Liver (tissue), 9 donors: ENCODE data around the gene RPS5. TPM values are rescaled to one million over a fixed set of nuclear protein-coding genes. Genes with fewer than 3 reads are reported as not detected.
A peak's percentile ranks its signal among the peaks of the same experiment; 100 is the strongest.
"Not testable (repeated sequence)": the region's sequence is repeated elsewhere in the genome, so short reads cannot be mapped to it uniquely, and the experiment has no call there.

Experiments
- DNase-seq: peaks from one replicate; pipeline ENCODE4 v3.0.0-alpha.2; 2017; ENCODE audit warnings: low spot score
- H3K27ac ChIP-seq, 2 donors: one replicate each; pipeline ENCODE4 v1.7.0; 2013; ENCODE audit warnings: inconsistent platforms in 2 of 2, low read length in 2 of 2, control low read depth in 1 of 2, low read depth in 1 of 2, mild to moderate bottlenecking in 1 of 2
- H3K27me3 ChIP-seq, 4 donors: one replicate each; pipeline versions ENCODE4 v1.6.1 to v1.7.0; 2013; ENCODE audit warnings: low read length in 3 of 4, inconsistent platforms in 1 of 4, mild to moderate bottlenecking in 1 of 4, moderate library complexity in 1 of 4; ENCODE audit not compliant: control insufficient read depth in 4 of 4, insufficient read depth in 4 of 4
- H3K36me3 ChIP-seq, 4 donors: one replicate each; pipeline versions ENCODE4 v1.6.1 to v1.7.0; 2013; ENCODE audit warnings: low read length in 3 of 4, mild to moderate bottlenecking in 3 of 4, low read depth in 1 of 4, moderate library complexity in 1 of 4; ENCODE audit not compliant: control insufficient read depth in 4 of 4, insufficient read depth in 3 of 4
- H3K4me1 ChIP-seq, 4 donors: one replicate each; pipeline versions ENCODE4 v1.6.1 to v1.7.0; 2013; ENCODE audit warnings: low read length in 3 of 4, mild to moderate bottlenecking in 3 of 4, moderate library complexity in 1 of 4; ENCODE audit not compliant: control insufficient read depth in 4 of 4, insufficient read depth in 4 of 4
- H3K4me3 ChIP-seq, 3 donors: one replicate each; pipeline versions ENCODE4 v1.6.1 to v1.7.0; 2013; ENCODE audit warnings: low read length in 3 of 3, control low read depth in 1 of 3, low read depth in 1 of 3, mild to moderate bottlenecking in 1 of 3
- H3K9ac ChIP-seq, 2 donors: one replicate each; pipeline ENCODE4 v1.7.0; 2013; ENCODE audit warnings: low read length in 2 of 2, mild to moderate bottlenecking in 2 of 2, moderate library complexity in 2 of 2, control low read depth in 1 of 2, low read depth in 1 of 2
- H3K9me3 ChIP-seq, 4 donors: one replicate each; pipeline versions ENCODE4 v1.6.1 to v1.7.0; 2013; ENCODE audit warnings: low read length in 3 of 4; ENCODE audit not compliant: control insufficient read depth in 4 of 4
- EGR1 ChIP-seq, 2 donors: IDR thresholded peaks; 2 replicates each; pipeline ENCODE4 v1.6.1; 2016 to 2018; ENCODE audit warnings: antibody characterized with exemption in 2 of 2, low read depth in 2 of 2
- FOXA1 ChIP-seq: IDR thresholded peaks from 2 replicates; pipeline ENCODE4 v1.6.1; 2016; ENCODE audit warnings: antibody characterized with exemption
- FOXA2 ChIP-seq: IDR thresholded peaks from 2 replicates; pipeline ENCODE4 v1.6.1; 2016; ENCODE audit warnings: antibody characterized with exemption
- GABPA ChIP-seq, 2 donors: IDR thresholded peaks in 1 of 2; conservative IDR thresholded peaks in 1 of 2; 2 replicates each; pipeline ENCODE4 v1.6.1; 2016; ENCODE audit warnings: antibody characterized with exemption in 2 of 2, mild to moderate bottlenecking in 1 of 2, moderate library complexity in 1 of 2
- HNF4A ChIP-seq, 2 donors: conservative IDR thresholded peaks; 2 replicates each; pipeline ENCODE4 v1.6.1; 2016; ENCODE audit warnings: antibody characterized with exemption in 2 of 2, mild to moderate bottlenecking in 2 of 2
- HNF4G ChIP-seq: IDR thresholded peaks from 2 replicates; pipeline ENCODE4 v1.6.1; 2016; ENCODE audit warnings: antibody characterized with exemption
- JUND ChIP-seq, 2 donors: IDR thresholded peaks; 2 replicates each; pipeline ENCODE4 v1.6.1; 2016; ENCODE audit warnings: antibody characterized with exemption in 2 of 2
- NR2F2 ChIP-seq: IDR thresholded peaks from 2 replicates; pipeline ENCODE4 v1.6.1; 2016; ENCODE audit warnings: antibody characterized with exemption
- RAD21 ChIP-seq, 2 donors: IDR thresholded peaks; 2 replicates each; pipeline ENCODE4 v1.6.1; 2016; ENCODE audit warnings: antibody characterized with exemption in 2 of 2, mild to moderate bottlenecking in 2 of 2
- RXRA ChIP-seq, 2 donors: IDR thresholded peaks; 2 replicates each; pipeline ENCODE4 v1.6.1; 2017 to 2018; ENCODE audit warnings: antibody characterized with exemption in 2 of 2, mild to moderate bottlenecking in 1 of 2
- SP1 ChIP-seq: IDR thresholded peaks from 2 replicates; pipeline ENCODE4 v1.6.1; 2018; ENCODE audit warnings: antibody characterized with exemption, mild to moderate bottlenecking
- TAF1 ChIP-seq: conservative IDR thresholded peaks from 2 replicates; pipeline ENCODE4 v1.6.1; 2016; ENCODE audit warnings: antibody characterized with exemption, mild to moderate bottlenecking
- YY1 ChIP-seq: IDR thresholded peaks from 2 replicates; pipeline ENCODE4 v1.6.1; 2016; ENCODE audit warnings: antibody characterized with exemption, mild to moderate bottlenecking
- WGBS: extraction: QIAGEN DNeasy Blood & Tissue Kit; methylation state at CpG from one replicate; pipeline ENCODE4 v1.1.7; 2013; 5-methylcytosine and 5-hydroxymethylcytosine counted together
- polyA plus RNA-seq, 2 donors: library from polyadenylated mRNA; stranded (reverse) in 1 of 2; unstranded in 1 of 2; fragments of 200-250 nt in 1 of 2; fragments of >200 nt in 1 of 2; fragmentation: Nextera tagmentation in 1 of 2; extraction: Ambion mirVana in 1 of 2; gene quantifications; one replicate each; pipeline versions ENCODE4 v1.2.1 to v1.2.3, GENCODE V29; 2013 to 2015
- total RNA-seq, 2 donors: library from RNA; depleted of rRNA; stranded (reverse); fragments of >200 nt; gene quantifications; one replicate each; pipeline ENCODE4 v1.2.3, GENCODE V29; 2014
- TF ChIP-seq, protein P1 (sequence below): IDR thresholded peaks from 2 replicates; pipeline ENCODE4 v1.6.1; 2016; ENCODE audit warnings: antibody characterized with exemption
- TF ChIP-seq, protein P2 (sequence below): IDR thresholded peaks from 2 replicates; pipeline ENCODE4 v1.6.1; 2016; ENCODE audit warnings: antibody characterized with exemption
- TF ChIP-seq, protein P3 (sequence below): IDR thresholded peaks from 2 replicates; pipeline ENCODE4 v1.6.1; 2016; ENCODE audit warnings: antibody characterized with exemption
- TF ChIP-seq, protein P4 (sequence below): IDR thresholded peaks from 2 replicates; pipeline ENCODE4 v1.6.1; 2016; ENCODE audit warnings: antibody characterized with exemption, mild to moderate bottlenecking
- TF ChIP-seq, protein P5 (sequence below): fragments of 150-350 bp; IDR thresholded peaks from 2 replicates; pipeline ENCODE4 v1.5.1; 2017; ENCODE audit warnings: improper control_type of control experiment, low read depth, low read length; ENCODE audit not compliant: missing input control
- donor health status: healthy.
- donor health status: healthy.
- donor health status: healthy.
- donor health status: healthy.
- donor health status: healthy.

The RPS5 gene
- total and polyA plus RNA-seq, 4 donors = 229 to 1,403 (median 628) TPM

DNA sequence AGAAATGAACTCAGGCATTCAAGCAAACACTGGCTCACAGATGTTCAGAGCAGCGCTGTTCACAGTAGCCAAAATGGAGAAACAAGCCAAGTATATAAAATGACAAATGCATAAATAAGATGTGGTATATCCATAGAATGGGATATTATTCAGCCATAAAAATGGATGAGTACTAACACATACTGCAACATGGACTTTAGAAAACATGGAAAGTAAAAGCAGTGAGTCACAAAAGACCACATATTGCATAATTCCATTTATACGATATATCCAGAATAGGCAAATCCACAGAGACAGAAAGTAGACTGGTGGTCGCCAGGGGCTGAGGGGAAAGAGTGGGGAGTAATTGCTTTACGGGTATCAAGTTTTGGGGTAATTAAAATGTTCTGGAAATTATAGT lies 12.9 kb upstream of the RPS5 start:
- H3K9me3 ChIP-seq = no peaks in the 10 kb centered on the region
- TF ChIP-seq HNF4A (conservative IDR thresholded peaks at IDR 0.05) (no peak), FOXA2 (no peak)
- TF ChIP-seq, protein P1, sequence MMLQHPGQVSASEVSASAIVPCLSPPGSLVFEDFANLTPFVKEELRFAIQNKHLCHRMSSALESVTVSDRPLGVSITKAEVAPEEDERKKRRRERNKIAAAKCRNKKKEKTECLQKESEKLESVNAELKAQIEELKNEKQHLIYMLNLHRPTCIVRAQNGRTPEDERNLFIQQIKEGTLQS = no peak
- peaks cover 4 to 25% (median 18%) of the 10 kb centered on the region in 4 donors for H3K4me1 ChIP-seq
- peaks cover 0 to 2% (median 0%) of the 10 kb centered on the region in 4 donors for H3K36me3 ChIP-seq
- no peak for DNase-seq
- no peaks in the 10 kb centered on the region for H3K27me3 ChIP-seq
- no peak overlapping the region for H3K9ac ChIP-seq
- WGBS = 86% methylated on average over 4 of the region's 4 CpGs
- H3K27ac ChIP-seq = no peak overlapping the region
- no peak overlapping the region for H3K4me3 ChIP-seq

DNA sequence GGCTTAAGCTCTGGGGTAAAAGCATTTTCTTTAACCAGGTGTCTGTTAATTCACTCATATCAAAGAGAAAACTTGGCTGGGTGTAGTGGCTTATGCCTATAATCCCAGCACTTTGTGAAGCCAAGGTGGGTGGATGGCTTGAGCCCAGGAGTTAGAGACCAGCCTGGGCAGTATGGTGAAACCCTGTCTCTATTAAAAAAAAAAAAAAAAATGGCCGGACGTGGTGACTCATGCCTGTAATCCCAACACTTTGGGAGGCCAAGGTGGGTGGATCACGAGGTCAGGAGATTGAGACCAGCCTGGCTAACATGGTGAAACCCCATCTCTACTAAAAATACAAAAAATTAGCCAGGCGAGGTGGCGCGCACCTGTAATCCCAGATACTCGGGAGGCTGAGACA lies 10.3 kb upstream of the RPS5 start:
- H3K9ac ChIP-seq, H3K36me3 ChIP-seq, H3K4me3 ChIP-seq, H3K9me3 ChIP-seq, DNase-seq, H3K27me3 ChIP-seq, H3K27ac ChIP-seq: not testable (repeated sequence)
- WGBS = 90% methylated on average over 7 of the region's 7 CpGs
- peaks cover 4 to 40% (median 31%) of the 10 kb centered on the region in 4 donors for H3K4me1 ChIP-seq

DNA sequence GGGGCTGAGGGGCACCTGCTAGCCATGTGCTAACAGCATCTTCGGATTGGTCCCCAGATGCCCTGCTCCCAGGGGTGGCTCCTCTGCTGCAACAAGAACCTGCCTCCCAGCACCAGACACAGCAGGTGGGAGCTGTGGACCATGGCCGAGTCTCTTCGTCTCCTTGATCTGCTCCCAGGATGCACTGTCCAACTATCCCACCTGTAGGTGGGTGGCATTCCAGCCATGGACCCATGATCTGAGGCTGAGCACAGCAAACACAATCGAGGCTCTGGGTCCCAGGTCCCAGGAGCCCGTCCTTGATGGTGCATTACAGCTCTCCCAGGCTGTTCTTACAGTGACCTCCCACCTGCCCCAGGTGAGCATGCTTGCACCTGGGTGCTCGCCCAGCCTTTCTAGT lies 7.8 kb upstream of the RPS5 start:
- Histone ChIP-seq H3K9ac (no peak overlapping the region), H3K9me3 (no peaks in the 10 kb centered on the region), H3K27me3 (no peaks in the 10 kb centered on the region), H3K36me3 (no peaks in the 10 kb centered on the region), H3K4me3 (peak overlapping the region in 1 of 3 donors; percentile 16), H3K4me1 (peaks cover 3 to 26% (median 18%) of the 10 kb centered on the region in 4 donors), H3K27ac (no peak overlapping the region)
- TF ChIP-seq, protein P2, sequence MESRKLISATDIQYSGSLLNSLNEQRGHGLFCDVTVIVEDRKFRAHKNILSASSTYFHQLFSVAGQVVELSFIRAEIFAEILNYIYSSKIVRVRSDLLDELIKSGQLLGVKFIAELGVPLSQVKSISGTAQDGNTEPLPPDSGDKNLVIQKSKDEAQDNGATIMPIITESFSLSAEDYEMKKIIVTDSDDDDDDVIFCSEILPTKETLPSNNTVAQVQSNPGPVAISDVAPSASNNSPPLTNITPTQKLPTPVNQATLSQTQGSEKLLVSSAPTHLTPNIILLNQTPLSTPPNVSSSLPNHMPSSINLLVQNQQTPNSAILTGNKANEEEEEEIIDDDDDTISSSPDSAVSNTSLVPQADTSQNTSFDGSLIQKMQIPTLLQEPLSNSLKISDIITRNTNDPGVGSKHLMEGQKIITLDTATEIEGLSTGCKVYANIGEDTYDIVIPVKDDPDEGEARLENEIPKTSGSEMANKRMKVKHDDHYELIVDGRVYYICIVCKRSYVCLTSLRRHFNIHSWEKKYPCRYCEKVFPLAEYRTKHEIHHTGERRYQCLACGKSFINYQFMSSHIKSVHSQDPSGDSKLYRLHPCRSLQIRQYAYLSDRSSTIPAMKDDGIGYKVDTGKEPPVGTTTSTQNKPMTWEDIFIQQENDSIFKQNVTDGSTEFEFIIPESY = no peak
- TF ChIP-seq GABPA (IDR thresholded peaks at IDR 0.05 in 1 of 2, conservative IDR thresholded peaks at IDR 0.05 in 1 of 2) (no peak), FOXA1 (no peak), HNF4A (conservative IDR thresholded peaks at IDR 0.05) (no peak), SP1 (no peak), FOXA2 (no peak), TAF1 (no peak), HNF4G (no peak), JUND (IDR thresholded peaks at IDR 0.05) (no peak), RAD21 (IDR thresholded peaks at IDR 0.05) (no peak), RXRA (IDR thresholded peaks at IDR 0.05) (no peak), NR2F2 (no peak), YY1 (no peak), EGR1 (IDR thresholded peaks at IDR 0.05; ENCODE audit: low read depth in 2 of 2) (no peak)
- TF ChIP-seq, protein P3, sequence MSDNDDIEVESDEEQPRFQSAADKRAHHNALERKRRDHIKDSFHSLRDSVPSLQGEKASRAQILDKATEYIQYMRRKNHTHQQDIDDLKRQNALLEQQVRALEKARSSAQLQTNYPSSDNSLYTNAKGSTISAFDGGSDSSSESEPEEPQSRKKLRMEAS = no peak
- TF ChIP-seq, protein P4, sequence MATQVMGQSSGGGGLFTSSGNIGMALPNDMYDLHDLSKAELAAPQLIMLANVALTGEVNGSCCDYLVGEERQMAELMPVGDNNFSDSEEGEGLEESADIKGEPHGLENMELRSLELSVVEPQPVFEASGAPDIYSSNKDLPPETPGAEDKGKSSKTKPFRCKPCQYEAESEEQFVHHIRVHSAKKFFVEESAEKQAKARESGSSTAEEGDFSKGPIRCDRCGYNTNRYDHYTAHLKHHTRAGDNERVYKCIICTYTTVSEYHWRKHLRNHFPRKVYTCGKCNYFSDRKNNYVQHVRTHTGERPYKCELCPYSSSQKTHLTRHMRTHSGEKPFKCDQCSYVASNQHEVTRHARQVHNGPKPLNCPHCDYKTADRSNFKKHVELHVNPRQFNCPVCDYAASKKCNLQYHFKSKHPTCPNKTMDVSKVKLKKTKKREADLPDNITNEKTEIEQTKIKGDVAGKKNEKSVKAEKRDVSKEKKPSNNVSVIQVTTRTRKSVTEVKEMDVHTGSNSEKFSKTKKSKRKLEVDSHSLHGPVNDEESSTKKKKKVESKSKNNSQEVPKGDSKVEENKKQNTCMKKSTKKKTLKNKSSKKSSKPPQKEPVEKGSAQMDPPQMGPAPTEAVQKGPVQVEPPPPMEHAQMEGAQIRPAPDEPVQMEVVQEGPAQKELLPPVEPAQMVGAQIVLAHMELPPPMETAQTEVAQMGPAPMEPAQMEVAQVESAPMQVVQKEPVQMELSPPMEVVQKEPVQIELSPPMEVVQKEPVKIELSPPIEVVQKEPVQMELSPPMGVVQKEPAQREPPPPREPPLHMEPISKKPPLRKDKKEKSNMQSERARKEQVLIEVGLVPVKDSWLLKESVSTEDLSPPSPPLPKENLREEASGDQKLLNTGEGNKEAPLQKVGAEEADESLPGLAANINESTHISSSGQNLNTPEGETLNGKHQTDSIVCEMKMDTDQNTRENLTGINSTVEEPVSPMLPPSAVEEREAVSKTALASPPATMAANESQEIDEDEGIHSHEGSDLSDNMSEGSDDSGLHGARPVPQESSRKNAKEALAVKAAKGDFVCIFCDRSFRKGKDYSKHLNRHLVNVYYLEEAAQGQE = no peak
- TF ChIP-seq, protein P1 = no peak
- TF ChIP-seq, protein P5, sequence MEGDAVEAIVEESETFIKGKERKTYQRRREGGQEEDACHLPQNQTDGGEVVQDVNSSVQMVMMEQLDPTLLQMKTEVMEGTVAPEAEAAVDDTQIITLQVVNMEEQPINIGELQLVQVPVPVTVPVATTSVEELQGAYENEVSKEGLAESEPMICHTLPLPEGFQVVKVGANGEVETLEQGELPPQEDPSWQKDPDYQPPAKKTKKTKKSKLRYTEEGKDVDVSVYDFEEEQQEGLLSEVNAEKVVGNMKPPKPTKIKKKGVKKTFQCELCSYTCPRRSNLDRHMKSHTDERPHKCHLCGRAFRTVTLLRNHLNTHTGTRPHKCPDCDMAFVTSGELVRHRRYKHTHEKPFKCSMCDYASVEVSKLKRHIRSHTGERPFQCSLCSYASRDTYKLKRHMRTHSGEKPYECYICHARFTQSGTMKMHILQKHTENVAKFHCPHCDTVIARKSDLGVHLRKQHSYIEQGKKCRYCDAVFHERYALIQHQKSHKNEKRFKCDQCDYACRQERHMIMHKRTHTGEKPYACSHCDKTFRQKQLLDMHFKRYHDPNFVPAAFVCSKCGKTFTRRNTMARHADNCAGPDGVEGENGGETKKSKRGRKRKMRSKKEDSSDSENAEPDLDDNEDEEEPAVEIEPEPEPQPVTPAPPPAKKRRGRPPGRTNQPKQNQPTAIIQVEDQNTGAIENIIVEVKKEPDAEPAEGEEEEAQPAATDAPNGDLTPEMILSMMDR = no peak
- DNase-seq = no peak
- WGBS = 93% methylated on average over 6 of the region's 6 CpGs
